HL-60/S4 (cell line): Measurements from ENCODE around the gene CASZ1.

Experiments
- in situ Hi-C: fragments of 300-500 bp; cut with MboI; formaldehyde crosslinking; loops from 2 replicates; pipeline ENCODE4 v1.14.3; 2022; ENCODE audit warnings: low sequenced_read_pairs

Gene CASZ1

GRCh38 chr1:10674700-10675609, 121.5 kb downstream of the CASZ1 start:
- in situ Hi-C loops: no loop called here

- in situ Hi-C loops: no loop called here
Observed at GRCh38 chr1:10674222-10674621, 122.2 kb downstream of the CASZ1 start.

- in situ Hi-C loops: no loop called here
Observed at GRCh38 chr1:10673109-10673711, 123.2 kb downstream of the CASZ1 start.

- in situ Hi-C loops: no loop called here
Observed at GRCh38 chr1:10672343-10673050, 123.9 kb downstream of the CASZ1 start.

GRCh38 chr1:10671622-10672342, 124.7 kb downstream of the CASZ1 start:
- in situ Hi-C loops: no loop called here

- in situ Hi-C loops: no loop called here
Observed at GRCh38 chr1:10671090-10671489, 125.4 kb downstream of the CASZ1 start.

GRCh38 chr1:10670190-10670589, 126.3 kb downstream of the CASZ1 start:
- in situ Hi-C loops: no loop called here

- in situ Hi-C loops: no loop called here
Observed at GRCh38 chr1:10669570-10669969, 126.9 kb downstream of the CASZ1 start.

GRCh38 chr1:10667861-10668761, 128.3 kb downstream of the CASZ1 start:
- in situ Hi-C loops: no loop called here

- in situ Hi-C loops: no loop called here
Observed at GRCh38 chr1:10665930-10666850, 130.3 kb downstream of the CASZ1 start.

GRCh38 chr1:10665226-10665625, 131.2 kb downstream of the CASZ1 start:
- in situ Hi-C loops: no loop called here

- in situ Hi-C loops: no loop called here
Observed at GRCh38 chr1:10664251-10664650, 132.2 kb downstream of the CASZ1 start.

GRCh38 chr1:10663678-10664035, 132.8 kb downstream of the CASZ1 start:
- in situ Hi-C loops: no loop called here

GRCh38 chr1:10662824-10663677, 133.4 kb downstream of the CASZ1 start:
- in situ Hi-C loops: no loop called here

- in situ Hi-C loops: no loop called here
Observed at GRCh38 chr1:10662090-10662688, 134.3 kb downstream of the CASZ1 start.

GRCh38 chr1:10661453-10661852, 135.0 kb downstream of the CASZ1 start:
- in situ Hi-C loops: no loop called here

GRCh38 chr1:10659646-10660540, 136.6 kb downstream of the CASZ1 start:
- in situ Hi-C loops: no loop called here
